Neuronal stem cell (in vitro differentiated cells): ENCODE results near the gene TRIAP1.
A peak's percentile ranks its signal among the peaks of the same experiment; 100 is the strongest.

Experiments used
- DNase-seq: peaks from one replicate; pipeline ENCODE4 v3.0.0-alpha.2; 2013; ENCODE audit warnings: low spot score
- H2AFZ ChIP-seq: one replicate; pipeline ENCODE4 v1.6.1; 2013; ENCODE audit warnings: mild to moderate bottlenecking, low read length, inconsistent platforms
- H2AK5ac ChIP-seq: 2 replicates; pipeline ENCODE4 v1.6.1; 2013; ENCODE audit warnings: low read depth, mild to moderate bottlenecking, inconsistent platforms, low read length, moderate library complexity, mixed read lengths
- H2BK120ac ChIP-seq: 2 replicates; pipeline ENCODE4 v1.6.1; 2013; ENCODE audit warnings: low read depth, mild to moderate bottlenecking, inconsistent platforms, low read length, moderate library complexity, mixed read lengths
- H2BK12ac ChIP-seq: one replicate; pipeline ENCODE4 v1.6.1; 2013; ENCODE audit warnings: low read length, inconsistent platforms
- H2BK15ac ChIP-seq: 2 replicates; pipeline ENCODE4 v1.6.1; 2013; ENCODE audit warnings: mild to moderate bottlenecking, low read length, inconsistent platforms, mixed read lengths
- H2BK5ac ChIP-seq: one replicate; pipeline ENCODE4 v1.6.1; 2013; ENCODE audit warnings: inconsistent platforms, mild to moderate bottlenecking, low read length, moderate library complexity
- H3K14ac ChIP-seq: one replicate; pipeline ENCODE4 v1.6.1; 2013; ENCODE audit warnings: low read length, inconsistent platforms
- H3K18ac ChIP-seq: 2 replicates; pipeline ENCODE4 v1.6.1; 2013; ENCODE audit warnings: low read length, inconsistent platforms
- H3K23ac ChIP-seq: 2 replicates; pipeline ENCODE4 v1.6.1; 2013; ENCODE audit warnings: low read depth, mild to moderate bottlenecking, mixed read lengths, low read length, inconsistent platforms; ENCODE audit not compliant: poor library complexity
- H3K27ac ChIP-seq: replicated peaks from 3 replicates; pipeline ENCODE4 v1.5.1; 2013; ENCODE audit warnings: low read length, inconsistent platforms
- H3K27me3 ChIP-seq, 3 experiments: 2 replicates each; pipeline ENCODE4 v1.6.1; 2013; ENCODE audit warnings: low read length in 3 of 3, mild to moderate bottlenecking in 2 of 3, inconsistent platforms in 1 of 3, low read depth in 1 of 3, mixed read lengths in 1 of 3, moderate library complexity in 1 of 3; ENCODE audit not compliant: control insufficient read depth in 3 of 3, insufficient read depth in 3 of 3
- H3K36me3 ChIP-seq, 2 donors: replicated peaks in 1 of 2; 2 replicates each; pipeline ENCODE4 v1.6.1; 2013; ENCODE audit warnings: low read length in 2 of 2; ENCODE audit not compliant: control insufficient read depth in 2 of 2, insufficient read depth in 2 of 2
- H3K4ac ChIP-seq: 2 replicates; pipeline ENCODE4 v1.6.1; 2013; ENCODE audit warnings: inconsistent platforms, mild to moderate bottlenecking, low read length, moderate library complexity
- H3K4me1 ChIP-seq, 2 donors: 1 replicate in 1 of 2; 2 replicates in 1 of 2; pipeline ENCODE4 v1.6.1; 2013; ENCODE audit warnings: low read length in 2 of 2, low read depth in 1 of 2; ENCODE audit not compliant: control insufficient read depth in 2 of 2, insufficient read depth in 1 of 2
- H3K4me2 ChIP-seq: one replicate; pipeline ENCODE4 v1.6.1; 2013; ENCODE audit warnings: mild to moderate bottlenecking, low read length, inconsistent platforms; ENCODE audit not compliant: insufficient read depth, poor library complexity, severe bottlenecking
- H3K4me3 ChIP-seq, 2 donors: 2 replicates each; pipeline ENCODE4 v1.5.1; 2013; ENCODE audit warnings: low read length in 2 of 2, mild to moderate bottlenecking in 2 of 2, inconsistent platforms in 1 of 2, moderate library complexity in 1 of 2
- H3K79me1 ChIP-seq: one replicate; pipeline ENCODE4 v1.6.1; 2013; ENCODE audit warnings: low read depth, mild to moderate bottlenecking, inconsistent platforms, low read length, moderate library complexity
- H3K9ac ChIP-seq: one replicate; pipeline ENCODE4 v1.6.1; 2013; ENCODE audit warnings: mild to moderate bottlenecking, low read depth, low read length, inconsistent platforms; ENCODE audit not compliant: poor library complexity
- H3K9me3 ChIP-seq, 2 donors: replicated peaks in 1 of 2; 2 replicates each; pipeline versions ENCODE3 to v1.6.1; 2013; ENCODE audit warnings: low read length in 2 of 2, mild to moderate bottlenecking in 2 of 2, inconsistent platforms in 1 of 2, low read depth in 1 of 2, mixed read lengths in 1 of 2, moderate library complexity in 1 of 2; ENCODE audit not compliant: control insufficient read depth in 2 of 2, insufficient read depth in 1 of 2
- H4K8ac ChIP-seq: one replicate; pipeline ENCODE4 v1.6.1; 2013; ENCODE audit warnings: low read depth, mild to moderate bottlenecking, inconsistent platforms, low read length, moderate library complexity
- H4K91ac ChIP-seq: one replicate; pipeline ENCODE4 v1.6.1; 2013; ENCODE audit warnings: low read length, low read depth, mild to moderate bottlenecking, inconsistent platforms; ENCODE audit not compliant: poor library complexity
- WGBS, 2 donors: extraction: QIAGEN DNeasy Blood & Tissue Kit; methylation state at CpG; one replicate each; pipeline ENCODE4 v1.1.7; 2013; ENCODE audit warnings: missing lambda C conversion rate in 2 of 2, mixed read lengths in 1 of 2; ENCODE audit not compliant: insufficient read length in 2 of 2, insufficient replicate concordance in 1 of 2; ENCODE audit errors: extremely low coverage in 2 of 2; 5-methylcytosine and 5-hydroxymethylcytosine counted together

Gene TRIAP1

DNA sequence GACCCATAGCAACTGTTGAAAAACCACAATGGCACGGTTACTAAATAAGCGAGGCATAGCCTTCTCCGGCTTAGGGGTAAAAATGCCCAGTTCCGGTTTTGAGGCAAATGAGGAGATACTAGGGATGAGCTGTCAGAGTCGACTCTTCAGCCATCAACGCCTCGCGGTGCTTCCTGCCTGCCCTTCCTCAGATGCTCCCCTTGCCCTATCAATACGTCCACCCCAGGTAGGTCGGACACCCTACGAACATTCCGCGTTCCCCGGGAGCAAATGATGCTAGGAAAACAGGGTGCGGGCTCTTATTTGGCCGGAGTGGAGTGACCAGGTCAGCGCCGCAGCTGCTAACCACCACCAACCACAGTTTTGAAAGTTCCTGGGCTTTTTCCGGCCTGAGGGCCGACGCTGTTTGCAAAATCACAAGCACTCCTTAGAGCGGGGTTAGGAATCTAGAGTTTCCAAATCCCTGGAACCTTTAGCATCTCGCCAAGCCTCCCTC, 22.2 kb upstream of the TRIAP1 start:
- H3K9ac ChIP-seq, result peak overlapping the region; percentile 83
- peak overlapping the region; percentile 68 for H3K4me2 ChIP-seq
- no peaks in the 10 kb centered on the region for H3K9me3 ChIP-seq
- H3K36me3 ChIP-seq, result peaks cover 25 to 44% of the 10 kb centered on the region in 2 donors
- no peak overlapping the region for H3K23ac ChIP-seq
- peak; percentile 31 for DNase-seq
- H3K4ac ChIP-seq, result no peak overlapping the region
- peak overlapping the region; percentile 99 for H2AK5ac ChIP-seq
- peak overlapping the region; percentile 98 for H2BK5ac ChIP-seq
- WGBS, 2 donors, result no CpG with 5 or more reads among the region's 23 CpGs
- no peak overlapping the region for H2BK120ac ChIP-seq
- peak overlapping the region; percentile 96 for H2AFZ ChIP-seq
- peak overlapping the region; percentile 96 to 99 for H3K4me3 ChIP-seq
- peaks cover 5% of the 10 kb centered on the region for H3K79me1 ChIP-seq
- no peak overlapping the region for H4K91ac ChIP-seq
- H2BK12ac ChIP-seq, result no peak overlapping the region
- no peak overlapping the region for H3K18ac ChIP-seq
- H3K4me1 ChIP-seq, result peaks cover 2 to 10% of the 10 kb centered on the region in 2 donors
- no peaks in the 10 kb centered on the region for H3K27me3 ChIP-seq
- no peak overlapping the region for H2BK15ac ChIP-seq
- H4K8ac ChIP-seq, result no peak overlapping the region
- H3K14ac ChIP-seq, result no peak overlapping the region
- peak overlapping the region; percentile 95 for H3K27ac ChIP-seq

DNA sequence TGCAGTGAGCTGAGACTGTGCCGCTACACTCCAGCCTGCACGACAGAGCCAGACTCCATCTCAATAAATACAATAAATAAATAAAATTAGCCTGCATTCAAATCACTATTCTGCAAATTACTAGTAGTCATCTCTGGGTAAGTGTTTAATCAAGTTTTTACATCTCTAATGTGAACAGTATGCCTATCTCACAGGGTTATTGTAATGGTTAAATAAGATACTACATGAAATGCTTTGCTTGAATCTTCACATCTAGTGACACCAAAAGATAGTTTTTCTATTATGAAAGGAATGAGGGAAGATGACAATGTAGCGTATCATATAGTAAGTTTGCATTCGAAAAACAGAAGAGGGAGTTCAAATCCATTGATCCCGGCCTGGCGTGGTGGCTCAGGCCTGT, 21.3 kb upstream of the TRIAP1 start:
- peaks cover 5% of the 10 kb centered on the region for H3K79me1 ChIP-seq
- no peak overlapping the region for H3K4me3 ChIP-seq
- H3K4me2 ChIP-seq, result no peak overlapping the region
- H3K4me1 ChIP-seq, result peaks cover 2 to 9% of the 10 kb centered on the region in 2 donors
- H2BK5ac ChIP-seq, result no peak overlapping the region
- peaks cover 33 to 53% of the 10 kb centered on the region in 2 donors for H3K36me3 ChIP-seq
- no peak overlapping the region for H2AFZ ChIP-seq
- H4K8ac ChIP-seq, result no peak overlapping the region
- H2BK12ac ChIP-seq, result no peak overlapping the region
- no peak overlapping the region for H3K23ac ChIP-seq
- no peak overlapping the region for H3K18ac ChIP-seq
- H3K14ac ChIP-seq, result no peak overlapping the region
- WGBS, 2 donors, result no CpG with 5 or more reads among the region's 6 CpGs
- no peak overlapping the region for H4K91ac ChIP-seq
- no peaks in the 10 kb centered on the region for H3K27me3 ChIP-seq
- no peak overlapping the region for H3K27ac ChIP-seq
- no peak for DNase-seq
- no peak overlapping the region for H3K4ac ChIP-seq
- no peak overlapping the region for H2BK15ac ChIP-seq
- H3K9ac ChIP-seq, result peak overlapping the region; percentile 13
- H3K9me3 ChIP-seq, result no peaks in the 10 kb centered on the region
- H2AK5ac ChIP-seq, result no peak overlapping the region
- no peak overlapping the region for H2BK120ac ChIP-seq

DNA sequence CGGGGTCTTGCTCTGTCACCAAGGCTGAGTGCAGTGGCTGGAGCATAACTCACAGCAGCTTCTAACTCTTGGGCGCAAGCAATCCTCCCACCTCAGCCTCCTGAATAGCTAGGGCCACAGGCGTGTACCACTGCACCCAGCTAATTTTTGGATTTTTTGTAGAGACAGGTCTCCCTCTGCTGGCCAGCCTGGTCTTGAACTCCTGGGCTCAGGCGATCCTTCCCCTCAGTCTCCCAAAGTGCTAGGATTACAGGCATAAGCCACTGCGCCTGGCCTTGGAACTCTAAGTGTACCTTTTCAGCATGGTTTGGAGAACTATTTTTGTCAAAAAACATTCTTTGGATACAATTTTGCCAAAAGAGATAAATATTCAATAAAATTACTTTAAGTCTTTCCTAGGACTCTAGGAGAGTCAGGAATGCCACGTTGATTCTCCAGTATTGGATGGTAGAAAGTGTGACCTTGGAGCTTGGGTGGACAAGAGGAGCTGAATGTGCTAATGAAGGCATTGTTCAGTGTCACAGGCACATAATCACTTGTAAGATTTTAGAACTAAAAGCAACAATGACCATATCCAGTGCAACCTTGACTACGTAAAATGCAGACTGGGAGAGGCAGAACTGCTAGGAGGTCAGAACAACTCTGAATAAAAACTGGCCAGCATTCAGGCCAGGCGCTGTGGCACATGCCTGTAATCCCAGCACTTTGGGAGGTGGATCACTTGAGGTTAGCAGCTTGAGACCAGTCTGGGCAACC, 20.6 kb upstream of the TRIAP1 start:
- Histone ChIP-seq H2AFZ (no peak overlapping the region), H3K79me1 (peaks cover 5% of the 10 kb centered on the region), H3K9ac (no peak overlapping the region), H3K27ac (no peak overlapping the region), H4K91ac (no peak overlapping the region), H3K18ac (no peak overlapping the region), H2BK5ac (no peak overlapping the region), H2BK12ac (no peak overlapping the region), H3K4ac (no peak overlapping the region), H2AK5ac (no peak overlapping the region), H3K4me3 (no peak overlapping the region), H3K23ac (no peak overlapping the region), H2BK15ac (no peak overlapping the region), H3K9me3 (no peaks in the 10 kb centered on the region), H3K4me1 (peaks cover 2 to 7% of the 10 kb centered on the region in 2 donors), H3K27me3 (no peaks in the 10 kb centered on the region), H3K4me2 (no peak overlapping the region), H4K8ac (peak overlapping the region; percentile 20), H3K36me3 (peaks cover 37 to 60% of the 10 kb centered on the region in 2 donors), H3K14ac (no peak overlapping the region), H2BK120ac (no peak overlapping the region)
- WGBS, 2 donors, result no CpG with 5 or more reads among the region's 8 CpGs
- DNase-seq, result no peak

DNA sequence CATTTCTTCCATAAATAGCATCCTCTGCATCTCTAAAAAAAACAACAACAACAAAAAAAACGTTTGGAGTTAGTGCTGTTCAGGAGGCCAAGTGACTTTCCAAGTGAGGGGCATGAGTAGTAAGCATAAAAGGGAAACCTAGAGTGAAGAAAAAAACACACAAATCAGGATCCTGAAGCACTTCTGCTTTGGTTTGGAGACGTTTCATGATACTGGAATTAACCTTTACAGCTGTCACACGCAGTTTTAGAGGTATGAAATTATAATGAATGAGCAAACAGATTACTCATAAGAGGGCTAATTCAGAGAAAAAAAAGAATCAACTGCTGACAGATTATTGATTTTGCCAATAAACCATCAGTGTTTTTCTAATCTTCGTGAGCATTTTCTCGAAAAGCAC, 19.6 kb upstream of the TRIAP1 start:
- no peak overlapping the region for H3K23ac ChIP-seq
- H4K8ac ChIP-seq, result no peak overlapping the region
- no peak overlapping the region for H3K4me2 ChIP-seq
- peaks cover 2 to 7% of the 10 kb centered on the region in 2 donors for H3K4me1 ChIP-seq
- H3K14ac ChIP-seq, result no peak overlapping the region
- no CpG with 5 or more reads among the region's 5 CpGs for WGBS, 2 donors
- no peak overlapping the region for H4K91ac ChIP-seq
- H2BK5ac ChIP-seq, result no peak overlapping the region
- H3K4ac ChIP-seq, result no peak overlapping the region
- no peak overlapping the region for H2AK5ac ChIP-seq
- DNase-seq, result no peak
- H2BK12ac ChIP-seq, result no peak overlapping the region
- no peak overlapping the region for H2BK15ac ChIP-seq
- no peak overlapping the region for H3K27ac ChIP-seq
- no peak overlapping the region for H3K4me3 ChIP-seq
- H3K18ac ChIP-seq, result no peak overlapping the region
- H3K27me3 ChIP-seq, result no peaks in the 10 kb centered on the region
- no peaks in the 10 kb centered on the region for H3K9me3 ChIP-seq
- peaks cover 42 to 70% of the 10 kb centered on the region in 2 donors for H3K36me3 ChIP-seq
- H2AFZ ChIP-seq, result no peak overlapping the region
- no peak overlapping the region for H2BK120ac ChIP-seq
- no peak overlapping the region for H3K9ac ChIP-seq
- peaks cover 5% of the 10 kb centered on the region for H3K79me1 ChIP-seq
